NCI-H345 (cell line): ENCODE results near the gene EVA1C.

Experiments used
- DNase-seq: peaks from one replicate; lab custom pipeline; 2025; lab: John Stamatoyannopoulos, UW

The EVA1C gene

DNA sequence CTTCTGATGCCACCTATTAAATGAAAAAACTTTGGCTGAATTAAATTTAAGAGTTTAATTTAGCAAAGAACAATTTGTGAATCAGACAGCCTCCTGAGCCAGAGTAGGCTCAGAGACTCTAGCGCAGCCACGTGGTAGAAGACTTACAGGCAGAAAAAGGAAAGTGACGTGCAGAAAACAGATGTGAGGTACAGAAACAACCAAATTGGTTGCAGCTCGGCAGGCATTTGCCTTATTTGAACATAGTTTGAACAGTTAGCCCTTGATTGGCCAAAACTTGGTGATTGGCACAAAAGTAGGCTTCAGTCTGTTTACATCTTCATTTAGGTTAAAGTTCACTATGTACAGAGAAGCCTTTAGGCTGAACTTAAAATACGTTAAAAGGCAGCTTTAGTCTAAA is 149.9 kb downstream of the EVA1C start:
- DNase-seq: no peak

DNA sequence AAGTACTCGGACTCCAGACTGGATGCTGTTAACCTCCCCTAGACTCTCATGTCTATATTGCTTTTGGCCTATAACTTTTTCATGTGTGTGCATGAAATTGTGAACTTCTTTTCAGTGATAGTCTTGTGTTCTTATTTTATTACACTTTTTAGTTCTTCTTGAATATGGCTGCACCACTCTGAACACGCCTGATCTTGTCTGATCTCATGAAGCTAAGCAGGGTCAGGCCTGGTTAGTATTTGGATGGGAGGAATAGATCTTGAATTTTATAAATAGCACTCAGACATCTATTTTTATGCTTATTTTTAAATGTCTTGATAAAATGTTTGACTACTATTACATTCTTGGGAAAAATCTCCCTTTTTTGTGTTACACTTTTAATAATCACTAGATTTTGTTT is 150.4 kb downstream of the EVA1C start:
- DNase-seq: no peak
